A549 (cell line): ENCODE data around the gene CDH7.

ENCODE experiments used
- CTCF ChIP-seq: fragments of >200 bp; sonication (Bioruptor Twin); formaldehyde crosslinking; IDR thresholded peaks from 3 replicates; pipeline ENCODE4 v1.5.1; 2016
- JUN ChIP-seq, 2 experiments: fragments of >200 bp; sonication (Bioruptor Twin); formaldehyde crosslinking; IDR thresholded peaks; 2 replicates in 1 of 2; 3 replicates in 1 of 2; pipeline ENCODE4 v1.6.1; 2016 to 2017
- KDM1A ChIP-seq: fragments of 200-600 bp; sonication (generic); IDR thresholded peaks from 2 replicates; pipeline ENCODE4 v1.6.1; 2016; ENCODE audit warnings: low read depth, mild to moderate bottlenecking
- SMC3 ChIP-seq: fragments of >200 bp; sonication (Bioruptor Twin); formaldehyde crosslinking; IDR thresholded peaks from 3 replicates; pipeline ENCODE4 v1.6.1; 2018; ENCODE audit warnings: inconsistent platforms

DNA sequence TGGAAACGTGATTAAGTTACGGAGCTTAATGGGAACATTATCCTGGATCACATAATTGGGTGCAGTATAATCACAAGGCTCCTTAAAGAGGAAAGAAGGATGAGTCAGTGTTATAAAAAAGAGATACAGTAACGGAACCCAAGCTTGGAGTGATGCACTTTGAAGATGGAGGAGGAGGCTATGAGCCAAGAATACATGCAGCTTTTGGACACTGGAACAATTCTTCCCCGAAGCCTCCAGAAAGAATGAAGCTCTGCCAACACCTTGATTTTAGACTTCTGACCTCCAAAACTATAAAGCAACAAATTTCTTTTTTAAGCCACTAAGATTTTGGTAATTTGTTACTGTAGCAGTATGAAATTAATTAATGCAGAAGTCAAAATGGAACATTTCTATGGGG lies 85.1 kb downstream of the CDH7 start:
- TF ChIP-seq CTCF: no peak
- TF ChIP-seq KDM1A: no peak
- TF ChIP-seq SMC3: no peak
- TF ChIP-seq JUN (IDR thresholded peaks at IDR 0.05): no peak
